KBM-7 (cell line): ENCODE results near the gene KCNJ14.
"Not testable (repeated sequence)": the region's sequence is repeated elsewhere in the genome, so short reads cannot be mapped to it uniquely, and the experiment has no call there.

Experiments
- DNase-seq: peaks from one replicate; pipeline ENCODE4 v3.0.0-alpha.2; 2015
- in situ Hi-C: fragments of 300-500 bp; cut with MboI; formaldehyde crosslinking; loops from 2 replicates; pipeline ENCODE4 v1.14.3; 2020; ENCODE audit warnings: low sequenced_read_pairs, low pct_unique_long_range_greater_than_20kb, mixed read lengths

KCNJ14 gene

DNA sequence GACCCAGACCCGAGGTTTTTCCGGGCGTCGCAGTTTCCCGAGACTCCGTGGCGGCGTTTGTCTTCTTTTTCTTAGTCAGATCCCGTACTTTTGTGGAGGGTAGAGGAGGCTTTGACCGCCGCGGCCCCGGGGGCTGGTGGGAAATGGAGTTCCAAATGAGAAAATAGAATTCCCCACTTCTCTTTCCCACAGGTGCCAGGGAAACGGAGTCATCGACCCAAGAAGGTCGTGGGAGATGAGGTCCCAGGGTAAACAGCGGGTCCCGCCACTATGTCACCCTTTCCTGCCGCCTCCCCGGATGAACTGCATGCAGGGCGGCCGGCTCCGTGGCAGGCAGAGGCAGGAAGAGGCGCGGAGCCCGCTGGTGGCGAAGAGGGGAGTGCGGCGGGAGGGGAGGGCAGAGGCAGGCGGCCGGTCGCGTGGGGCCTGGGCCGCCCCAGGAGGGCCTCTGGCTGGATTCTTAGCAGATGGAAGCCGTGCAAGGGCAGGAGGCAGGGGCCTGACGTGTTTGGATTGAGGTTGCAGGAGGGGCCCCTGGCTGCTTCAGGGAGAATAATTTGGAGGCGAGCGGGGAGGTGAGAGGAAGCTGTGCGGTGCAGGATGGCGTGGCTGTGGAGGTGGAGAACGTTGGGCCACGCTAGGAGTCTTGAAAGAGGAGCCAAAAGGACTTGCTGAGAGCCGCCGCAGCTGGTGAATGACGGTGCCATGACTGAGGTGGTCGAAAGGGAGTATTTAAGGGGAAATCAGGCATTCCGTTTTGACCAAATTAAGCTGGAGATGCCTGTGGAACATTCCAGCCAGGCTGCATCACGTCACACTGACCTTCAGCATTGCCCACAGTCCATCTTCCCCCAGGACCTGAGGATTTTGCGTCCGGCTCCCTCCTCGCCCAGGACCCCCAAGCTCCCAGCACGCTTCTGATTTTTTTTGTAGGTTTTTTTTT, 25.5 kb downstream of the KCNJ14 start:
- in situ Hi-C loops, result no loop called here
- DNase-seq, result no peak

DNA sequence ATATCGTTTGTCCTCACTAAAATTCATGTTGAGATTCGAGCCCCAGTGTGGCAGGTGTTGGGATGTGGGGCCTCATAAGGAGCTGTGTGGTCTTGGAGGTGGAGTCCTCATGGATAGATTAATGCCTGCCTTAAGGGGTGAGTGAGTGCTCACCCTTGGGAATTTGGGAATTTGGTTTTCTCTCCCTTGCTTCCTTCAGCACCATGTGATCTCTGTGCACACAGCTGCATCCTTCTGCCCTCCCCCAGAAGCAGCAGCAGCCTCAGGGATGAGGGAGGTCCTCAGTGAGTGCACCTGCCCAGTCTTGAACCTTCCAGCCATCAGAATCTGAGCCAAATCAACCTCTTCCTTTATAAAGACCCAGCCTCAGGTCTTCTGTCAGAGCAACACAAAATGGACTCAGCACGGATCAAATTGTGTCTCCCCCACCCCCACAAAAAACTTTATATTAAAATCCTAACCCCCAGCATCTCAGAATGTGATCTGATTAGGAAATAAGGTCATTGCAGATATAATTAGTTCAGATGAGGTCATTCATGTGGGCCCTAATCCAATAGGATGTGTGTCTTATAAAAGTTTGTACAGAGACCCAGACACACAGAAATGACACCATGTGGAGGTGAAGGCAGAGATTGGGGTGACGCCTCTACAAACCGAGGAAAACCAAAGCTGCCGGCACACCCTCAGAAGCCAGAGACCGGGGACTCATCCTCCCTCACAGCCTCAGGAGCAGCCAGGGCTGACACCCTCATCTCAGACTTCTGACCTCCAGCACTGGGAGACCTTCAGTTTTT, 26.7 kb downstream of the KCNJ14 start:
- in situ Hi-C loops, result no loop called here
- no peak for DNase-seq

DNA sequence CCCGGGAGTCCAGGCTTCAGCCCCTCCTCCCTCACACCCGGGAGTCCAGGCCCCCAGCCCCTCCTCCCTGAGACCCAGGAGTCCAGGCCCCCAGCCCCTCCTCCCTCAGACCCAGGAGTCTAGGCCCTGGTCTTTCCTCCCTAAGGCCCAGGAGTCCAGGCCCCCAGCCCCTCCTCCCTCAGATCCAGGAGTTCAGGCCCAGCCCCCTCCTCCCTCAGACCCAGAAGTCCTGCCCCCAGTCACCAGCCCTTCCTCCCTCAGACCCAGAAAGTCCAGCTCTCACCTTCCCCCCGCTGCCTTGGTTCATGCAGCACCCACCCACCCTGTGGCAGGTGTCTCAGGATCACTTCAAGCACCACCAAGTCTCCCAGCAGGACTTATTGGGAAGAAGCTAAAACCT, 27.9 kb downstream of the KCNJ14 start:
- no peak for DNase-seq

DNA sequence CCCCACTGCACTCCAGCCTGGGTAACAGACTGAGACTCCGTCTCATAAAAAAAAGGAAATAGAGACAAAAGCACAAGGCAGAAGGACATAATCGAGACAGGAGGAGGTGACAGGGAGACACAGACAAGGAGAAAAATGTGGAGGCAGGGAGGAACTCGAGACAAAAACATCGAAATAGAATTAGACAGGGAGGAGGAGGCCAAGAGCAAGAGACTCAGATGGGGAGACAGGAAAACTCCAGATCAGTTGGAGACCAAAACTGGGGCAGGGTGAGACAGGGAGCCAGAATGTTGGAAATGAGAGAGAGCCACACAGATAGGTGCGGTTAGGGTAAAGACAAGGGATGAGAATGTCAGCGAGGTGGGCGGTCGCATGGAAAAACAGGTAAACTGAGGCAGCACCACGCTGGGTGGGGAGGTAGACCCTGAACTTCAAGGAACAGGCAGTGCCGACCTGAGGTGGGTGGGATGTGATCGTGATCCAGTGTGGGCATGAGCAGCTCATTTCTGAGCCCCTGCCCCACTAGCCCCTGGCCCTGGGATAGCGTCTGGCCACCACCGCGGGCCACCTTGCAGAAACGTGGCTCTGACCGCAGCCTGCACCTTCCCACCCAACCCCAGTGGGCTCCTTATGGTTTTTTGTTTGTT, 29.0 kb downstream of the KCNJ14 start:
- in situ Hi-C loops, result no loop called here
- DNase-seq, result no peak

More for the DNA sequence above, 27.9 kb downstream of the KCNJ14 start:
- in situ Hi-C loops, result no loop called here

DNA sequence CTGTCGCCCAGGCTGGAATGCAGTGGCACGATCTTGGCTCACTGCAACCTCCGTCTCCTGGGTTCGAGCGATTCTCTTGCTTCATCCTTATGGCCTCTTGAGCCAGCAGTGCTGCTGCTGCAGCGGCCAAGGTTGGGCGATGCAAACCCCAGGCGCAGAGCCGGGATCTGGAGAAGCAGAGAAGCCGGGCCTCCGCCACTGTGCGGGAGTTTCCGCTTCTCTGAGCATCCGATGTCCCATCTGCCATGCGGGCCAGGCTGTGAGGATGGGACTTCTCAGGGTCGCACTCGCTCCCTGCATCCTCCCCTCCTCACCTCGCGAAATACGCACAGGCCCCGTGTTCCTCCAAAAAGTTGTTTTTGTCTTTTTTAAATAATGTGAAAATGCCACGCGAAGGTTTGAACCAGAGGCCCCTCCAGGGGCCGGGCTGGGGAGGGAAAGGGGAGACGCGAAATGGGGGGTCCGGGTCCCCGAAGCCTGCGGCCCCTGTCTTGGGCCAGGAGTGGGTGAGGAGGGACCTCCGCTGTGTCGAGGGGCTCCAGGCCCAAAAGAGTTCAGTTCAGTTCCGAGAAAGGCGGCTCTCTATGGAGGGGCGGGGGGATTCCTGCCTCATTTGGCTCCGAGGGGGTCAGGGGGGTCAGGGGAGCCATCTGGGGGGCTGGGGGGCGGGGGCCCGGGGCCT, 29.7 kb downstream of the KCNJ14 start:
- DNase-seq, result no peak
- in situ Hi-C loops, result no loop called here

DNA sequence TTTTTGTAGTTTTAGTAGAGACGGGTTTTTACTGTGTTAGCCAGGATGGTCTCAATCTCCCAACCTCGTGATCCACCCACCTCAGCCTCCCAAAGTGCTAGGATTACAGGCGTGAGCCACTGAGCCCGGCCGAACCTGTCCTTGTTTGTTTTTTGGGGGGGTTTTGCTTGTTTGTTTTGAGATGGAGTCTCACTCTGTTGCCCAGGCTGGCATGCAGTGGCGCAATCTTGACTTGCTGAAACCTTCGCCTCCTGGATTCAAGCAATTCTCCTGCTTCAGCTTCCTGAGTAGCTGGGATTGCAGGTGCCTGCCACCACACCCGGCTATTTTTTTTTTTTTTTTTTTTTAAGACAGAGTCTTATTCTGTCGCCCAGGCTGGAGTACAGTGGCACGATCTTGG, 31.3 kb downstream of the KCNJ14 start:
- in situ Hi-C loops, result not testable (repeated sequence)

DNA sequence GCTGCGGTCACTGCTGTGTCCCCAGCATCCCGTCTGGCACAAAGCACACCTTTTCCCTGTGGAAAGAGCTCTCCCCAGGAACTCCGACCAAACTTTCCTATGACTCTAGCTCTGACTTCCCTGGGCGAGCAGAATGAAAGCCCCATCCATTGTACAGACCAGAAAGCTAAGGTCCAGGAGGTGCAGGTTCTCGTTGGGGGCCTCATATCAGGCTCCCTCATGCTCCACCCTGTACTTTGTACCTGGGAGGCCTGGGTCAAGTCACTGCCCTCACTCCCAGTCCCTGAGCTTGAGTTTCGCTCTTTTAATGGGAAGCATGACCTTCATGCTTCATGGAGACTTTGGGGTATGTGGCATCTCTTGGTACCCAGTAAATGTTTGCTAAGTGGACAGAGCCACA, 32.2 kb downstream of the KCNJ14 start:
- no peak for DNase-seq
- in situ Hi-C loops, result no loop called here

More for the DNA sequence above, 31.3 kb downstream of the KCNJ14 start:
- not testable (repeated sequence) for DNase-seq

DNA sequence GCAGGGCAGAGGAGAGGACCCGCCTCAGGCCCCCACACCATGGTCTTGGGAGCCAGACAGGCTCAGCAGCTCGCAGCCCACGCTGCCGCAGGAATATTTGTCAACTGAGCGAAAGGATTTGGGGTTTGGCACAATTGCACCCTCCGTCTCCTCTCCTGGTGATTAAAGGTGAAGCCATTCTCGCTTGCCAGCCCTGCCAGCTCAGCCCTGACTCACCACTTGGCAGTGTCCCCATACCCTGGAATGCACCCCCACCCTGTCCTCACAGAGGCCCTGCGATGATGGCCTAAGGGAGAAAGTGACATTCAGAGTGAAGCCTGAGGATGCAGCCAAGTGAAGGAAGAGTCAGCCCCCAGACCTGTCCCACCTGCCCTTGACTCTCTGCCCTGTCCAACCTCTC, 32.6 kb downstream of the KCNJ14 start:
- in situ Hi-C loops, result no loop called here
- DNase-seq, result no peak

DNA sequence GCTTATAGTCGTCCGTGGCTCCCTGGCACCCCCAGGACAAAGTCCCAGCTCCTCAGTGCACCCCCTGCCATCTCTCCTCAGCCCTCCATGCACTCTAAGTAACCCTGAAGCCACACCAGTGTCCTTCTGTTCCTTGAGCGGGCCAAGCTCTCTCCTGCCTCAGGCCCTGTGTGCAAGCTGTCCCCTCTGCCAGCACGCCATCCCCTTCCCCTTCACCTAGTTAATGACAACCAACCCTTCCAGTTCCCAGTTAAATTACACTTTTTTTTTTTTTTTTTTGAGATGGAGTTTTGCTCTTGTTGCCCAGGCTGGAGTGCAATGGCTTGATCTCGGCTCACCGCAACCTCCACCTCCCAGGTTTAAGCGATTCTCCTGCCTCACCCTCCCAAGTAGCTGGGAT, 33.1 kb downstream of the KCNJ14 start:
- in situ Hi-C loops, DNase-seq: not testable (repeated sequence)

DNA sequence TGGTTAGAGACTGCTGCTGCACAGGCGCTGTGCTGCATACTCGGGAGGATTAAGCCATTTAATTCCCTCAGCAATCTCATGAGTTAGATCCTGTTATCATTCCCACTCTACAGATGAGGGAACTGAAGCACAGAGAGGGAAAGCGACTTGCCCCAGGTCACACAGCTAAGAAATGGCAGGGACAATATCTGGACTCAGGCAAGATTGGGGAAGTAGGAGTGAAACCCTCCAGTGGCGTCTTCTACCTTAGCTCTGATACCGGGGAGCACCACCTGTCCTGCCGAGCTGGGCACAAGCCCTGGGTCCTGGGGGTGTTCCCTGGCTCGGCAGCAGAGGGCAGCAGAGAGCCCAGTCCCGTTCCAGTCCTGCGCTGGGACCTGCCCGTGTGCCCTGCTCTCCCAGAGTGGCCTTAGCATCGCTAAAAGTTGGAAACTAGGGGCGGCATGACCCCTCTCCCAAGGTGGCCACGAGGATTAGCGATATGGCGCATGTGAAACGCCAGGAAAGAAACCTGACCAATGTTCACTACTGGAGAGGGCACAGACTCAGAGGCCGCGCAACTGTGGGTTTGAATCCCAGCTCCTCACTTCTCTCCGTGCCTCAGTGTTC, 34.3 kb downstream of the KCNJ14 start:
- DNase-seq, result peak; percentile 80
- in situ Hi-C loops, result no loop called here

DNA sequence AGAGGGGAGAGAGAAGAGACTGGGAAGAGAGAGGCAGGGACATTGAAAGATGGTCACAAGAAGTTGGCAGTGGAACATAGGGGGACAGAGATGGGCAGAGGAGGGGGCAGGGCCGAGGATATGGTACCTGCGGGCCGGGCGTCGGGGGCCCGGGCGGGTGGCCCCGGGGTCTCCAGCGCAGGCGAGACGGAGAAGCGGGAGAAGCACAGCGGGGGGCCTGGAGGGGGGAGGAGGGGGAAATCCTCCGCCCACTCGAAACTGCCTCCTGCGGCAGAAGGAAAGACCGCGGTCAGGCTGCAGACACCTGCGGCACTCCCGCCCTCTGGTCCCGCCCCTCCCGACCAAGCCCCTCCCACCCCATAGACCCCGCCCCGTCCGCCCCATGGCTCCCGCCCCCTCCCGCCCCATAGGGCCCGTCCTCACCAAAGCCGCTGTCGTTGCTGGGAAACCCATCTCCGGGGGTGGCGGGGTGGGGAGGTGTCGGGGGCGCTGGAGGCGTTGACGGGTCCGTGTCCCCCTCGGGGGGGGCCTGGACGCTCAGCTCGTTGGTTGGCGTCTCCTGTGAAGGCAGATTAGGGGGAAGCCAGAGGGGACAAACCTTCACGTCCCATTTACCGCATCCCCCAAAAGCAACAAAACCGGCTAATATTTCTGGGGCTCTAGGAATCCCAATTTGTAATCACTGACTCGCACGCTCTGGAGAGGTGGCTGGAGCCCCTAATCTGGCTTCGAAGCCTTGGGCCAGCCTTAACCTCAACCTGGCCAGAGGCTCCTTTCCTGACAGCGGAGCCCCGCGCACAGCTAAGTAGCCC, 35.8 kb downstream of the KCNJ14 start:
- no peak for DNase-seq
- in situ Hi-C loops, result no loop called here

DNA sequence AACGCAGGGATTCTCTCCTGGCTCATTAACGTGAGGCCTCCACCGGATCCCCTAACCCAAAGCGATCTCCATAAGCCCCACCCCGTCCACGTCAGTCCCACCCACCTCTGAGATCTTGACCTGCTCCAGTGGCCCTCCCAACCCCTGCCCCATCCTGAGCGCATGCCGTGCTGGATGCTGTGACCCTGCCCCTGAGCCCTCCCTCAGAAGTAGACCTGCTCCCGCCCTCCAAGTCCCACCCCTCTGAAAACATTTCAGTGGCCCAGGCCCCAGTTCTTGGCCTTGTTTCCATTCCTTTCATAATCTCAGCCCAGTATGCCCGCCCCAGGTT, 36.4 kb downstream of the KCNJ14 start:
- no peak for DNase-seq
- in situ Hi-C loops, result no loop called here

DNA sequence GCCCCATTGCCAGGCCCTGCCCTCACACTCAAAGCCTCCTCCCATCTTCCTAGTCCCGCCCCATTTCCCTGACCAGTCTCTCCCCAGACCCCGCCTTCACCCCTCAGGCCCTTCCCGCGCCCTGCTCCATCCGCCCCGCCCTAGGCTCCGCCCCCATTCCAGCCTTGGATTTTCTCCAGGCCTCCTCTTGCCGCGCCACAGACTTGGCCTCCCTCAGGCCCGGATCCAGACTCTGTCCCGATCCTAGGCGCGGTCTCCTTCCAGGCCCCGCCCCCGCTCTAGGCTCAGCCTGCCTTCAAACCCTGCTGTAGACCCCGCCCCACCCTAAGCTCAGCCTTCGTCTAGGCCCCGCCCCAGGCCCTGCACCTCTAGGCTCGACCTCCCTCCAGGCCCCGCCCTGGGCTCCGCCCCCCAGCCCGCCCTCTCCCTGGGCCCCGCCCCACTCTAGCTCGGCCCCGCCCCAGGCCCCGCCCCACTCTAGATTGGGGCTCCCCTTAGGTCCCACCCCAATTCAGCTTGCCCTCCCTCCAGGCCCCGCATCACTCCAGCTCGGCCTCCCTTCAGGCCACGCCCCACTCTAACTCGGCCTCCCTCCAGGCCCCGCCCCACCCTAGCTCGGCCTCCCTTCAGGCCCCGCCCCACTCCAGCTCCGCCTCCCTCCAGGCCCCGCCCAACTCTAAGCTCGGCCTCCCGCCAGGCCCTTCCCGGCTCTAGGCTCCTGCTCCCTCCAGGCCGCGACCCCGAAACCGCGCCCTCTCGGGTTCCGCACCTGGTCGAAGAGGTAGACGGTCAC, 37.7 kb downstream of the KCNJ14 start:
- in situ Hi-C loops, result no loop called here
- peak; percentile 96 for DNase-seq

DNA sequence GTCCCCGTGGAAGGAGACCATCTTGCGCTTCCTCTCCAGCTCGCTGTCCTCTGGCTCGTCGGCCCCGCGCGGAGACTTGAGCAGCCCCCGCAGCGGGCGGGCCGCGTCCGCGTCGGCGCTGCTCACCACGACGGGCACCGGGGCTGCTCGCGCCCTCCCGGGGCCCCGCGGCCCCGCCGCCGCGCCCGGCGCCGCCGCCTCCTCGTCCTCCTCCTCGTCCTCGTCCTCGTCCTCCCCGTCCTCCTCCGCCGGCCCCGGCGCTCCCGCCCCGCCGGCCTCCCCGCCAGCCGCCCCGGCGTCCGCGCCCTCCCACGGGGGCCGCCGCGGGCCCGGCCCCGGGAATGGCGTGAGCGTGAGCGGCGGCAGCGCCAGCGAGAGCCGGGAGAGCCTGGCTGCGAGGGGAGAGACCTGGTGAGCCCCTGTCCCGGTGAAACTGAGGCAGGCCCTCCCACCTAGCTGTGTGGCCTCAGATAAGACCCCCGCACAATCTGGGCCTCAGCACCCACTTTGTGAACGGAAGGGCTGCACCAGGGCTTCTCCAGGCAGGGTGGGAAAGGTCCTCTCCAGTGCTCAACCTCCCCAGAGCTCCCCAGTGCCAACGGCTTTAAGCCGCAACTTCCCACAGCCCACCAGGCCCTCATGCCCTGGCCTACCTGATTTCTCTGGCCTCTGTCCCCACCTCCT, 38.5 kb downstream of the KCNJ14 start:
- no peak for DNase-seq
- in situ Hi-C loops, result no loop called here

DNA sequence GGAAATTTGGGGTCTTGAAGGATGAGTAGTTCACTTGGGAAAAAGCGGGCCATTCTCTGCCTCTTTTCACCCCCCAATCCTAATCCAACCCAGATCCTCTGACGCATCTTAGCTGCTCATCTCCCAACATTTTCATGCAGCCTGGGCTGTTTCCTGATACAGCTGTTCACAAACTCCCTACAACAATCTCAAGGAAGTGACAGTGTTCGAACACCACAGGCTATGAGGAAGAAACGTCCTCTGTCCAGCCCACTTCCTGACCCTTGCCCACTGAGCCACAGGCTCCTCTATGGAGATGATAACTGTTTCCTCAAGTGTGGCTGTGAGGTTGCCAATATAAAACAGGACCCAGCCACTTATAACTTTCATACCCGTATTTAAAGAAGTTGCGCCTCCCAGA, 40.0 kb downstream of the KCNJ14 start:
- peak; percentile 47 for DNase-seq
- in situ Hi-C loops, result no loop called here

DNA sequence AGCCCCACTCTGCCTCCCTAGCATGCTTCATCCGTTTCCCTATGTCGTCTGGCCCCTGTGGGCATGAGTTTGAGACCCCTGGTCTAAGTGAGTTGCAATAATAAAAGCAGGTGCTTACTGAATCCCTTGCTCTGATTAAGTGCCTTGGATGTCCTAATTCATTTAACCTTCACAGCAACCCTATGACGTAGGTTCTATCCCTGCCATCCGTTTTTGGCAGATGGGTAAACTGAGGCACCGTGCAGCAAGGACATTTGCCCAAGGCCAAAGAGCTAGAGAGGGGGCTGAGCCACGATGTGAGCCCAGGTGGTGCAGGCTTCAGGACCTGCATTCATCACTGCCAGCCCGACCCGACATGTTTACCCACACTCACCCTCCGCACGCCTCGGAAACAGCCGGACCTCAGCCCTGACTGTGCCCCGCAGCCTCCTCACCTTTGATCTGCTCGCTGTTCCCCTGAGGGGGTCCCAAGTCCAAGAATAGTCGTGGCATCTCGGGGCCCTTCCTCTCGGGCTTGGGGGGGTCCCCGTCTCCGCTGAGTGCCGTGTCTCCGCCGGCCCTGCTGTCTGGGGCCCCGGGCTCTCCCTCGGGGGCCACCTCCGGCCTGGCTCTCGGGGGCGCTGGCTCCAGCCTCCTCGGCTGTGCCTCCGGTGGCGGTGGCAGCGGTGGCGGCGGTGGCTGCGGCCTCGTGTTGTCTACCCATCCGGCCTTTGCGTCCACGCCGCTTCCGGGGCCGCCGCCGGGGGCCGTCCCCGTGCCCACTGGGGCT, 41.8 kb downstream of the KCNJ14 start:
- in situ Hi-C loops, result no loop called here
- no peak for DNase-seq
